Natural killer cell (primary cell): ENCODE results near the gene GNMT. TPM values are rescaled to one million over a fixed set of nuclear protein-coding genes. Genes with fewer than 3 reads are reported as not detected.
A peak's percentile ranks its signal among the peaks of the same experiment; 100 is the strongest.

Experiments
- ATAC-seq, 3 donors: fragments of 150-1000 bp in 2 of 3; fragments of 200-7000 bp in 1 of 3; cut with Tn5 transposase; 1 replicate in 1 of 3; 2 replicates in 2 of 3; pipeline ENCODE4 v1.10.0; 2021; ENCODE audit warnings: mild to moderate bottlenecking in 2 of 3, moderate library complexity in 2 of 3
- DNase-seq, 2 donors: peaks; one replicate each; pipeline versions ENCODE4 v3.0.0 to v3.0.0-alpha.2; 2013 to 2021; ENCODE audit warnings: mixed read lengths in 1 of 2
- H3K27ac ChIP-seq: one replicate; pipeline ENCODE4 v1.5.1; 2013; ENCODE audit warnings: mild to moderate bottlenecking, low read length
- H3K27me3 ChIP-seq: one replicate; pipeline ENCODE4 v1.6.1; 2013; ENCODE audit warnings: low read length; ENCODE audit not compliant: control insufficient read depth, insufficient read depth
- H3K36me3 ChIP-seq: one replicate; pipeline ENCODE4 v1.6.1; 2013; ENCODE audit warnings: low read length; ENCODE audit not compliant: control insufficient read depth, insufficient read depth
- H3K4me1 ChIP-seq: one replicate; pipeline ENCODE4 v1.6.1; 2013; ENCODE audit warnings: low read length; ENCODE audit not compliant: control insufficient read depth, insufficient read depth
- H3K4me3 ChIP-seq: one replicate; pipeline ENCODE4 v1.5.1; 2013; ENCODE audit warnings: low read length
- H3K9me3 ChIP-seq: one replicate; pipeline ENCODE4 v1.6.1; 2013; ENCODE audit warnings: low read length; ENCODE audit not compliant: control insufficient read depth, insufficient read depth
- H3K27ac Mint-ChIP-seq, 2 donors: one replicate each; pipeline ENCODE4 v1.8.0; 2022; ENCODE audit warnings: mild to moderate bottlenecking in 2 of 2, mixed read lengths in 2 of 2, moderate library complexity in 1 of 2
- H3K27me3 Mint-ChIP-seq, 2 donors: one replicate each; pipeline ENCODE4 v1.8.0; 2022; ENCODE audit warnings: low read depth in 2 of 2, mixed read lengths in 2 of 2
- H3K36me3 Mint-ChIP-seq: one replicate; pipeline ENCODE4 v1.8.0; 2022; ENCODE audit warnings: mixed read lengths
- H3K4me1 Mint-ChIP-seq, 2 donors: one replicate each; pipeline ENCODE4 v1.8.0; 2022; ENCODE audit warnings: mixed read lengths in 2 of 2
- H3K4me3 Mint-ChIP-seq: one replicate; pipeline ENCODE4 v1.8.0; 2022; ENCODE audit warnings: mild to moderate bottlenecking, moderate library complexity, mixed read lengths
- H3K9me3 Mint-ChIP-seq, 2 donors: one replicate each; pipeline ENCODE4 v1.8.0; 2022; ENCODE audit warnings: mixed read lengths in 2 of 2
- CTCF ChIP-seq: fragments of 200-600 bp; IDR thresholded peaks from one replicate; pipeline ENCODE4 v1.8.0; 2022; ENCODE audit warnings: antibody characterized with exemption
- WGBS: methylation state at CpG from one replicate; pipeline ENCODE4 v1.1.7; 2013; ENCODE audit warnings: missing lambda C conversion rate; ENCODE audit not compliant: insufficient coverage; 5-methylcytosine and 5-hydroxymethylcytosine counted together
- intact Hi-C: fragments of 100-400 bp; cut with micrococcal nuclease; formaldehyde crosslinking; loops from one replicate; pipeline ENCODE4 v1.14.2; 2022
- total RNA-seq, 4 donors: library from RNA; stranded (reverse); fragments of 120-200 nt in 1 of 4; gene quantifications; one replicate each; pipeline versions ENCODE4 v1.2.3 to v1.2.4, GENCODE V29; 2013 to 2022

The GNMT gene
- total RNA-seq, 3 donors from 2014 or later (not counting 1 experiment from before 2014, with no cell fraction given) = 2.0 to 2.8 (median 2.6) TPM

- Histone ChIP-seq H3K36me3 (peaks cover 10% of the 10 kb centered on the region), H3K27ac (no peak overlapping the region), H3K4me1 (peaks cover 15% of the 10 kb centered on the region), H3K4me3 (no peak overlapping the region), H3K9me3 (no peaks in the 10 kb centered on the region), H3K27me3 (no peaks in the 10 kb centered on the region)
- peaks cover 12 to 18% of the 10 kb centered on the region in 2 donors for H3K4me1 Mint-ChIP-seq
- TF ChIP-seq CTCF = no peak
- H3K27me3 Mint-ChIP-seq = no peaks in the 10 kb centered on the region
- DNase-seq = no peak
- 92% methylated on average over 3 of the region's 3 CpGs for WGBS
- no peaks in the 10 kb centered on the region for H3K36me3 Mint-ChIP-seq
- ATAC-seq = no peak
- H3K27ac Mint-ChIP-seq = peak overlapping the region in 1 of 2 donors; percentile 21
- intact Hi-C loops = no loop called here
- H3K4me3 Mint-ChIP-seq = no peak overlapping the region
- H3K9me3 Mint-ChIP-seq = no peaks in the 10 kb centered on the region
These were observed 13.4 kb downstream of the GNMT start for GRCh38 chr6:42973926-42974325.

GRCh38 chr6:42974919-42975505 is 14.5 kb downstream of the GNMT start:
- intact Hi-C loops = no loop called here
- no peaks in the 10 kb centered on the region for H3K9me3 ChIP-seq
- H3K4me1 ChIP-seq = peaks cover 23% of the 10 kb centered on the region
- peak overlapping the region; percentile 31 to 40 for H3K27ac Mint-ChIP-seq
- H3K4me1 Mint-ChIP-seq = peaks cover 23 to 28% of the 10 kb centered on the region in 2 donors
- DNase-seq = no peak
- H3K36me3 ChIP-seq = peaks cover 2% of the 10 kb centered on the region
- H3K9me3 Mint-ChIP-seq = no peaks in the 10 kb centered on the region
- TF ChIP-seq CTCF = no peak
- ATAC-seq = no peak
- H3K27me3 ChIP-seq = no peaks in the 10 kb centered on the region
- no peak overlapping the region for H3K4me3 ChIP-seq
- H3K4me3 Mint-ChIP-seq = no peak overlapping the region
- H3K36me3 Mint-ChIP-seq = no peaks in the 10 kb centered on the region
- no peak overlapping the region for H3K27ac ChIP-seq
- H3K27me3 Mint-ChIP-seq = no peaks in the 10 kb centered on the region
- WGBS = 92% methylated on average over 5 of the region's 5 CpGs

GRCh38 chr6:42978487-42978838 is 17.9 kb downstream of the GNMT start:
- TF ChIP-seq CTCF = no peak
- Mint-ChIP-seq H3K36me3 (no peaks in the 10 kb centered on the region), H3K4me1 (peaks cover 24 to 26% of the 10 kb centered on the region in 2 donors), H3K9me3 (no peaks in the 10 kb centered on the region), H3K27me3 (no peaks in the 10 kb centered on the region), H3K27ac (peak overlapping the region; percentile 95 to 98), H3K4me3 (peak overlapping the region; percentile 83)
- Histone ChIP-seq H3K9me3 (no peaks in the 10 kb centered on the region), H3K4me1 (peaks cover 27% of the 10 kb centered on the region), H3K36me3 (no peaks in the 10 kb centered on the region), H3K4me3 (peak overlapping the region; percentile 69), H3K27me3 (no peaks in the 10 kb centered on the region), H3K27ac (peak overlapping the region; percentile 81)
- intact Hi-C loops = loop anchor here (2.0 kb wide), 1 partner anchor 80 kb away; the partner anchor contains the start of genes KLC4 and MRPL2
- under 1% methylated on average over 28 of the region's 28 CpGs for WGBS
- peak in 1 of 3 donors; percentile 2 for ATAC-seq
- DNase-seq = no peak
